HFF-Myc (cell line): ENCODE measurements around the gene PTPN11.
"Not testable (repeated sequence)": the region's sequence is repeated elsewhere in the genome, so short reads cannot be mapped to it uniquely, and the experiment has no call there.

Experiments used
- DNase-seq: peaks from one replicate; pipeline ENCODE4 v3.0.0-alpha.2; 2011; ENCODE audit warnings: low read depth; ENCODE audit errors: extremely low read depth
- H3K4me3 ChIP-seq: replicated peaks from 2 replicates; pipeline ENCODE4 v1.5.1; 2011; ENCODE audit warnings: low read depth, mild to moderate bottlenecking, control low read depth, low read length
- CTCF ChIP-seq: IDR thresholded peaks from 2 replicates; pipeline ENCODE4 v1.5.1; 2012; ENCODE audit warnings: mild to moderate bottlenecking, low read depth, low read length, control low read depth; ENCODE audit errors: missing control alignments

The PTPN11 gene

GRCh38 chr12:112439769-112440168 is 21.0 kb downstream of the PTPN11 start:
- no peak for DNase-seq
- TF ChIP-seq CTCF, result no peak

GRCh38 chr12:112440653-112441052 is 21.9 kb downstream of the PTPN11 start:
- DNase-seq, H3K4me3 ChIP-seq: not testable (repeated sequence)

More at GRCh38 chr12:112439769-112440168, 21.0 kb downstream of the PTPN11 start:
- no peak overlapping the region for H3K4me3 ChIP-seq

GRCh38 chr12:112443916-112444315 is 25.2 kb downstream of the PTPN11 start:
- no peak for DNase-seq
- no peak overlapping the region for H3K4me3 ChIP-seq
- no peak for TF ChIP-seq CTCF

- H3K4me3 ChIP-seq, result no peak overlapping the region
- TF ChIP-seq CTCF, result no peak
- no peak for DNase-seq
These were observed 27.4 kb downstream of the PTPN11 start for GRCh38 chr12:112446008-112446725.

GRCh38 chr12:112447106-112447505 is 28.4 kb downstream of the PTPN11 start:
- DNase-seq, result no peak
- no peak overlapping the region for H3K4me3 ChIP-seq
- TF ChIP-seq CTCF, result no peak

GRCh38 chr12:112448165-112448564 is 29.4 kb downstream of the PTPN11 start:
- not testable (repeated sequence) for H3K4me3 ChIP-seq, DNase-seq

GRCh38 chr12:112450725-112451124 is 32.0 kb downstream of the PTPN11 start:
- TF ChIP-seq CTCF, result no peak
- no peak overlapping the region for H3K4me3 ChIP-seq
- DNase-seq, result no peak

GRCh38 chr12:112456029-112456428 is 37.3 kb downstream of the PTPN11 start:
- DNase-seq, result no peak
- TF ChIP-seq CTCF, result no peak
- no peak overlapping the region for H3K4me3 ChIP-seq

- H3K4me3 ChIP-seq, DNase-seq: not testable (repeated sequence)
These were observed 38.4 kb downstream of the PTPN11 start for GRCh38 chr12:112457142-112457541.
